Raji (cell line): ENCODE data around the gene MTCP1.

Experiments used
- POLR2A ChIP-seq: IDR thresholded peaks from 2 replicates; pipeline ENCODE4 v1.6.1; 2011; ENCODE audit warnings: low read depth, low read length, control low read depth; ENCODE audit not compliant: insufficient read depth

The MTCP1 gene

GRCh38 chrX:155070975-155071693, at the start of gene MTCP1, which contains the start of the genes BRCC3 and CMC4:
Gene MTCP1, minus strand, starts transcription at chrX:155071136. Its CDS starts 5,126 bp downstream, at chrX:155066010.
Gene BRCC3, plus strand, starts transcription at chrX:155071508. Its CDS starts 20 bp downstream, at chrX:155071528.
Gene CMC4, minus strand, starts transcription at chrX:155071136. Its CDS starts 7,113 bp downstream, at chrX:155064023.
- peak; percentile 91 for TF ChIP-seq POLR2A

DNA sequence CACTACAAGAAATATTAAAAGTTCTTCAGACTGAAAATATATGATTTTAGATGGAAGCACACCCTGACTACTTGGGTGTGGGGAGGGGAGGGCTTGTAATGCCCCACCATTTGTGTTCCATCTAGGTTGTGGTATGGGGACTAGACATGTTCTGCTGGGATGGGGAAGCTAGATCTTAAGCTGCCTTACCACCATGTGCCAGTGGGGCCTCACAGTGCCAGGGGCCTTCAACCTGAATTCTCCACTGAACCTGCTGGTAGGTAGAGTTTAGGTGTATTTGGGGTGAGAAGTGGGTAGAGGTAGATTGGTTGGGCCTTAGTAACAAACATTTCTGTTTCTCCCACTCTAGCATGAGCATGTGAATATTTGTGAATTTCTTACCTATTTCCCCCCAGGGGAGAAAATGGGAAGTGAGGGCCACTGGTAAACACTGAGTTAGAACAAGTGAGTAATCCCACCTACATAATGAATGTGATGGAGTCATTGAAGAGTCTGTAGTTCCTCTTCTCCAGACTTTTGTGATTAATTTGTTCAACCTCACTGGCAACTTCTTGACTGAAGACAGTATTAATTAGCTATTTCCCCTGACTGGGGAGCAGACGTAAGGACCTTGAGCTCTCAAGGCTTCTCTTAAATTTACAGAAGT, 44.4 kb upstream of the MTCP1 start:
- TF ChIP-seq POLR2A = no peak

DNA sequence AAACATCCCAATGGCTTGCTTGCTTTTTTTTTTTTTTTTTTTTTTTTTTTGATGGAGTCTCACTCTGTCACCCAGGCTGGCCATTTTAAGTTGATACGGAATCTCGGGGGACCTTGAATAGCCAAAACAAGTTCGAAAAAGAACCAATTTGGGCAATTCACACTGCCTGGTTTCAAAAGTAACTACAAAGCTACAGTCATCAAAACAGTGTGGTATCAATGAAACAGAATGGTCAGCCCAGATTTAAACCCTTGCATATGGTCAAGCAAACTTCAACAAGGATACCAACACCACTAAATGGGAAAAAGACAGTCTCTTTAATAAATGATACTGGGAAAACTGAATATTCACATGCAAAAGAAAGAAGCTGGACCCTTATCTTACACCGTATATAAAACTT, 42.2 kb upstream of the MTCP1 start:
- TF ChIP-seq POLR2A = no peak

DNA sequence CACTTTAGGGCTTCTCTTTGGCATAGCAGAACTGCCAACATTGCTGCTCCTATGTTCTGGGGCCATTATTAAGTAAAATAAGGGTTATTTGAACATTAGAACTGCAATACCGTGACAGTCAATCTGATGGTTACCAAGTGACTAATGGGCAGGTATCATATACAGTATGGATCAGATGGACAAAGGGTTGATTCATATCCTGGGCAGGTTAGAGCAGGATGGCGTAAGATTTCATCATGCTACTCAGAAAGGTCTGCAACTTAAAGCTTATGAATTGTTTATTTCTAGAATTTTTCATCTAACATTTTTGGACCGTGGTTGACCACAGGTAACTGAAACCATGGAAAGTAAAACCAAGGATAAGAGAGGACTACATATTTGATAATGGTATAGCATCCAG, 41.2 kb upstream of the MTCP1 start:
- no peak for TF ChIP-seq POLR2A

DNA sequence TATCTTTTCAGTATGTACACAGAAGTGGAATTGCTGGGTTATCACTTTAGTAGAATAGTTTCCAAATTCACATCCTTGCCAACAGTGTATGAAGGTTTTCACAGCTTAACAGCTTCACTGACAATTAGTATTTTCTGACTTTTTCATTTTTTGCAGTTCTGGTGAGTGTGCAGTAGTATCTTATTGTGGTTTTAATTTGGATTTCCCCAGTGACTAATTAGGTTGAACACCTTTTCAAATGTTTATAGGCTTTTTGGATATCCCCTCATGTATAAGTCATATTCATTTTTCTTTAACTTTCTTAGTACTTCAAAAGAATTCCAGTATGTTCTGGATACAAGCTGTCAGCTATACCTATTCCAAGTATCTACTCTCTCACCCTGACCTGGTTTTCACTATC, 37.5 kb upstream of the MTCP1 start:
- TF ChIP-seq POLR2A = no peak

DNA sequence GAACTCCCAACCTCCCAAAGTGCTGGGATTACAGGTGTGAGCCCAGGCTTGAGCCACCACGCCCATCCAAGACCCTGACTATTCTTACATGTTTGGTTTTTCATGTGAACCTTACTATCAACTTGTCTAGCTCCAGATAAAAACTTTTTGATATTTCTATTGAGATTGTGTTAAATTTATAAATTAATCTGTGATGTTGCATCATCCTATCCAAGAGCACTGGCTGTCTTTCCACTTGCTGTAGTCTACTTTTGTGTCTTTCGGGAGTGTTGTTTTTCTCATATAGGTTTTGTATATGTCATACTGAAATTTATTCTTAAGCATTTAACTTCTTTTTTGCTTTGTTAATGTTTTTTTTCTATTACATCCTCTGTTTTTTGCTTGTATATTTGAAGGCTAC, 35.0 kb upstream of the MTCP1 start:
- no peak for TF ChIP-seq POLR2A

DNA sequence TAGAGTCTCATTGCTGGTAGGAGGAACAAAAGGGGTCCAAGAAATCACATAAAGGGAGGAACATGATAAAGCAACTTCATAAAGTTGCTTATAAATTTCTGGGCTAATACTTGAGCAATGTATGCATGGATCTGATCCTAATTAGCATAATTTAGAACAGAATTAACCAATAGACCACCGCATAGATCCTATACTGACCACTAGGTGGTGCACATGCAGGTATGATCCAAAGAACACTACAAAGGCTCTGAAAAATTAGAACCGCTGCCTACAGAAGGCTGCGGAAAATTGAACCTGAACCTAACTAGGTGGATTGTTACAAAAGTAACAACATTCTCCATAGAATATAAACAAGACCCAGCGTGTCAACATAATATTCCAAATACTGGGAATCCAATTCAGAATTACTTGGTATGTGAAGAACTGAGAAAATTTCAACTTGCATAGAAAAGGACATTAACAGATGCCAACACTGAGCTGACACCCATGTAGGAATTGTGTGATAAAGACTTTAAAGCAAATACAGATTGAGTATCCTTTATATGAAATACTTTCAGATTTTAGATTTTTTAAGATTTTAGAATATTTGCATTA, 23.6 kb upstream of the MTCP1 start:
- no peak for TF ChIP-seq POLR2A

DNA sequence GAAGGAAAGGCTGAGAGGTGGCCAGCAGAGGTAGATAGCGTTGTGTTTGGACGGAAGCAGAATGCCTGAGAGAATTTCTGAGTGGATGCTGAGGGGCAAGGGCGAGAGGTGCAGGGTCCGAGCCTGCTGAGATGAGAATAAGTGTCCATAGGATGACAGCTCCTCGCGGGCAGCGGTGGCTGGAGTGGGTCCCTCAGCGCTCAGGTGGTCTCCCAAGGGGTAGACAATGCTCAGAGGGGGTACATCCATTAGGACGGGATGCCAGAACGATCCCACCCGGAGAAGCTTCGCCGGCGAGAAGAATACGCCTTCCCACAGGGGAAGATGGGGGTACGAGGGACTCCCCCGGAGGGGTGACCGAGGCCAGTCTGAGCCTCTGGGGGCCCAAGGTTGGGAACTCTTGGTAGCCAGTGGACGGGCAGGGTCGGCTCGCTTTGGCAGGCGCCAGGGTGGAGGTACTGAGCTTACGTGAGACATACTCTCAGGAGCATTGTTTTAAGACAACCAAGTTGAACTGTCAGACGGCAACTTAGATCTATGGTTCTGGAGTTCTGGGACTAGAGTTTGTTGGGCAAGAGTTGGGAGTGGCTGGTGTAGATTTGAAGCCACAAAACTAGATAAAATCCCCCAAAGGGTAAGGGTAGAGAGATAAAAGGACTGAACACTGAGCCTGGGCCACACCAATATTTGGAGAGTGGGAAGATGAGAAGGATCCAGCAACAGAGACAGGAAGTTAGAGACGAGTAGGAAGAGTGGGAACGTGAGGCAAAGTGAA, 16.2 kb upstream of the MTCP1 start:
- no peak for TF ChIP-seq POLR2A

DNA sequence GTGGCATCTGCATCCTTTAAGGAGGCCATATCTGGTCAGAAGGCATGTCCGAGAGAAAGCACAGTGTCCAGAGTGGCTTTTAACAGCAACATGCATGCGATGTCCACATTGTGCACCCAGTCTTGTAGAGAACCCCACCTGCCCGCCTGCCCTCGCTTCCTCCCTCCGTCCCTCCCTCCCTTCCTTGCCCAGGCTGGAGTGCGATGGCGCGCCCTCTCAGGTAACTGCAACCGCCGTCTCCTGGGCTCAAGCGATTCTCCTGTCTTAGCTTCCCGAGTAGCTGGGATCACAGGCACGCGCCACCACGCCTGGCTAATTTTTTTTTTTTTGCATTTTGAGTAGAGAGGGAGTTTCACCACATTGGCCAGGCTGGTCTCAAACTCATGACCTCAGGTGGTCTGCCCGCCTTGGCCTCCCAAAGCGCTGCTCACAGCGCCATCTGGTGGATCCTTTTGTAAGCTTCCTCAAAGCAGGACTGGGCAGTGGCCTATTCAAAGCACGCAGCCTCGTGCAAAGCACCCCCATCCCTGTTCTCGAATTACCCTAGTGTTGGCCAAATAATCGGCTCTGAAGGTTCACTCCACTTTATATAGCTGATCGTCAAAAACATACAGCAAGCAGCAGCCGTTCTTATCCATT, 15.4 kb upstream of the MTCP1 start:
- no peak for TF ChIP-seq POLR2A

DNA sequence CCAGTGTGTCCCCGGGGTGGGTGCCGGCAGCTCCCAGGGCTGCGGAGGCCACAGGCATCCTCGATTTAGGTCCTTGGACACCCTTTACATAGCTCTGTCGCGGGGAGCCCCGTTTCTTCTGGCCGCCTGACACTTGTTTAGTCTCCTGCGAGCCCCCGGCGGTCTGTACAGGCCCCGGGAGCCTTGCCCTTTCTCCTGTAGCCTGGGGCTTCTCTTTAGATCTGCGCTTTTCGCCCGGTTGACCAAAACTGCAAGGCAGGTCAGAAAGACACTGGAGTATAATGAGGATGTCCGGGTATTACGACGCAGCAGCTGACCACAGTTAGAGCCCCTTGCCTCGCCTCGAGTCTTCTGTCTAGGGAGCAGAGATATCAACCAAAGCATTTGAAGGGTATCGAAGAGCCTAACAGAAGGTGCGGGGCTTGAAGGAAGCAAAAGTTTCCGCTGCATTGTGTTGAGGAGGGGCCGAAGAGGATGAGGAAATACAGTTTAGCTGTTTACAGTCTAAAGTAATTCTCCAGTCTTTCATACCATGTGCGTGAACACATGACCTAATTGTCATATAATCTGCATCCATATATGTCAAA, 851 bp upstream of the MTCP1 start:
- no peak for TF ChIP-seq POLR2A

DNA sequence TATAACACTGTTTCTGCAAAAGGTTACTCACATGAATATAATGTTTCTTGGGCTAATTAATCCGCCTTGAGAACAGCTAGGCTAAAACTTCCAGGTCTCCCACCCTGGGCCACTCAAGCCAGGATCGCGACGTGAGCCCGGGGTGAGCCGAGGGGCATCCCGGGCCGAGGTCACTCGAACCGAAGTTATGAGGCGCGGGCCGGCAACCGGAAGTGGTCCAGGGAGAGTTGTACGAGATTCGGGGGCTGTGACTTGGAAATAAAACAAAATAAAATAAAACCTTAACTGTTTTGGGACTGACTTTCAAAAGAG, 317 bp downstream of the MTCP1 start:
- TF ChIP-seq POLR2A = no peak

GRCh38 chrX:155070038-155070437, 898 bp downstream of the MTCP1 start:
- peak; percentile 15; the same call in 1 of the 2 replicates for TF ChIP-seq POLR2A

GRCh38 chrX:155069414-155069813, 1.5 kb downstream of the MTCP1 start:
- TF ChIP-seq POLR2A = no peak

DNA sequence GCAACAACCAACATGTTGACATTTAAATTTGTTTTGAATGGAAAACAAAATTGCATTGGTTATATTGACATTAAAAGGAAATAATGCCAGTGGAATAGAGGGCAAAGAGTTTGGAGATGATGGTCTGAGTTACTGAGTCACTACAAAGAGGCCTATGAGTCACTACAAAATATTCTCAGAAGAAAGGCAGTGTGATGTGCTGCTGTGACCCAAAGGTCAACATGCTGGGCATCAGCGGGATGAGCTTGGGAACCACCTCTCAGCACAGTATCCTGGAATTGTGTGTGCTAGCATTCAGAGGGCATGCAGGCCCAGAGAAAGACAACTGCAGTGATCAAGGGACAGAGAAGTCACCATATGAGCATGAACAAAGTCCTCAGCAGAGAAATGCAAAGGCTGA, 2.8 kb downstream of the MTCP1 start:
- no peak for TF ChIP-seq POLR2A
